Activated CD4-positive, alpha-beta T cell treated with anti-CD3 and anti-CD28 coated beads, Interleukin-2, amount 50 U/mL, for 4 hours (primary cell): ENCODE results near the gene VIPR2.
"Not testable (repeated sequence)": the region's sequence is repeated elsewhere in the genome, so short reads cannot be mapped to it uniquely, and the experiment has no call there.

Experiments used
- DNase-seq, 2 experiments: peaks; one replicate each; pipeline ENCODE4 v3.0.0-alpha.2; 2020

Gene VIPR2

DNA sequence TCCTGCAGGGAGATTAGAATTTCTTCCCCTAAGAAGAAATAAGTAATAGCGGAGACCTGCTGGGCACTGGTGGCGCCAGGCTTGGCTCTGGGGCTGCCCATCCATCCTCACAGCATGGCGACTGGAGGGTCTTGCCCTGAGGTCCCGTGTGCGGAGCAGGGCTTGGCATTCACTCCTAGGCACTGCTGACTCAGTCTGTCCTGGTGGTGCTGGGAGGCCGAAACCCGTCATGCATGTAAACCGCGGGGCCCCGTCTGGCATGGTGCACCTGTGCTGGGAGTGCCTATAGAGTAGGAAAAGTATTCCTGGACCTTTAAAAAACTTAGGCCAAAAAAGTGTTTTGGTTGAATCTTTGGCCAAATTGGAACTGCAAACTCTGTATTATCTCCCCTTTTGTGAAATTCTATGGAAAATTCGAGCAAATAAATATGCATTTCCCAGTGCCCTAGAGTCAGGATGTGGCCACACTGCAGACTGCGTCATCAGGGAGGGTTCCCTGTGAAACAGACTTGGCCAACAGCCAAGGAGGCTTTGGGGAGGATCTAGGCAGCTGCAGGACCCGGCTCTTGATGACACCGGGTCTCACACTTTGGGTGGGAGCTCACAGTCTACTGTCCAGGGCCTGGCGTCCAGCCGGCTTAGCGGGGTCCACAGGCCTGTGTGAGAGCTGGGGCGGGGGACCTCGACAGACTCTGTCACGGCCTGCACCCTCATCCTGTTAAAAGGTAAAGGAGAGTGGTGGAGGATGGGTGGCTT, 122.3 kb downstream of the VIPR2 start:
- no peak for DNase-seq

DNA sequence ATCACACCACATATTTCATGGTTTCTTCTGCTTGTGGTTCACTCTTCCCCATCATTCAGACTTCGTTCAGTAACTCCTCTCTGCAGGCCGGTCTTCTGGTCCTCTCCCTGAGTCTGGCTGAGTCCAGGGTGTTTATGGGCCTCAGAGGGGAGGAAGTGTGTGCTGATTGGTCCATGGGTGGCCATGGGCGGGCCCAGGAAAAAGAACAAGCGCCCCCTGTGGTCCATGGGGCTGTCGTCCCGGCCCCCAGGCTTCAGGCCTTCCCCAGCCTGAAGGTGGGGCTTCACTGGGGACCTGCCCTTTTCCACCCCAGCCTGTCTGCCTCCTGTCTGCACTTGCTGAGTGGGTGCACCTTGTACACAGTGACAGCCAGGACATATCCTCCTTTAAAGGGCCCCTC, 123.7 kb downstream of the VIPR2 start:
- no peak for DNase-seq

- DNase-seq: no peak
Measured at GRCh38 chr7:159019111-159019510, 125.6 kb downstream of the VIPR2 start.

- no peak for DNase-seq
Measured at GRCh38 chr7:159017741-159018140, 126.9 kb downstream of the VIPR2 start.

DNA sequence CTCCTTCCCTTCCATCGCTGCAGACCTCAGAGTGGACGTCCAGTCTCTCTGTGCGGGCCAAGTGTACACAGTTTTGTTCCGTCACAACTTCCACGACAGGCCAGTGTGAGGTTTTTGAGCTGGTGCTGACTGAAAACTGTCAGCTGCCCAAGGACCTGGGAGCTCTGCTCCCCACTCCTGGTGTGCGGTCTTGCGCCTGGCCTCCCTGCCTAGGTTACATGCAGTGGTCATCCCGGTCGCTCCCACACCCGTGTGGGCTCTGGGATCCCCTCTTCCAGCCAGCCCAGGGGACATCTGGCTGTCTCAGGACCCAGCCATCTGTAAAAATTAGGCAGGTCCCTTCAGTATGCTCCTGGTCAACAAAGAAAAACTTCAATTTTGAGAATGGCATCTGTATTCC, 127.5 kb downstream of the VIPR2 start:
- DNase-seq: no peak

DNA sequence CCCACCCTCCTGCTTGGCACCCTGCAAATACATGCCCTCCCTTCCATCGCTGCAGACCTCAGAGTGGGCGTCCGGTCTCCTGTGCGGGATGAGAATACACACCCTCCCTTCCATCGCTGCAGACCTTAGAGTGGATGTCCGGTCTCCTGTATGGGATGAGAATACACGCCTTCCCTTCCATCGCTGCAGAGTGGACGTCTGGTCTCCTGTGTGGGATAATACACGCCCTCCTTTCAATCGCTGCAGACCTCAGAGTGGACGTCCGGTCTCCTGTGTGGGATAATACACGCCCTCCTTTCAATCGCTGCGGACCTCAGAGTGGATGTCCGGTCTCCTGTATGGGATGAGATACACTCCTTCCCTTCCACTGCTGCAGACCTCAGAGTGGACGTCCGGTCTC, 128.1 kb downstream of the VIPR2 start:
- DNase-seq: no peak

DNA sequence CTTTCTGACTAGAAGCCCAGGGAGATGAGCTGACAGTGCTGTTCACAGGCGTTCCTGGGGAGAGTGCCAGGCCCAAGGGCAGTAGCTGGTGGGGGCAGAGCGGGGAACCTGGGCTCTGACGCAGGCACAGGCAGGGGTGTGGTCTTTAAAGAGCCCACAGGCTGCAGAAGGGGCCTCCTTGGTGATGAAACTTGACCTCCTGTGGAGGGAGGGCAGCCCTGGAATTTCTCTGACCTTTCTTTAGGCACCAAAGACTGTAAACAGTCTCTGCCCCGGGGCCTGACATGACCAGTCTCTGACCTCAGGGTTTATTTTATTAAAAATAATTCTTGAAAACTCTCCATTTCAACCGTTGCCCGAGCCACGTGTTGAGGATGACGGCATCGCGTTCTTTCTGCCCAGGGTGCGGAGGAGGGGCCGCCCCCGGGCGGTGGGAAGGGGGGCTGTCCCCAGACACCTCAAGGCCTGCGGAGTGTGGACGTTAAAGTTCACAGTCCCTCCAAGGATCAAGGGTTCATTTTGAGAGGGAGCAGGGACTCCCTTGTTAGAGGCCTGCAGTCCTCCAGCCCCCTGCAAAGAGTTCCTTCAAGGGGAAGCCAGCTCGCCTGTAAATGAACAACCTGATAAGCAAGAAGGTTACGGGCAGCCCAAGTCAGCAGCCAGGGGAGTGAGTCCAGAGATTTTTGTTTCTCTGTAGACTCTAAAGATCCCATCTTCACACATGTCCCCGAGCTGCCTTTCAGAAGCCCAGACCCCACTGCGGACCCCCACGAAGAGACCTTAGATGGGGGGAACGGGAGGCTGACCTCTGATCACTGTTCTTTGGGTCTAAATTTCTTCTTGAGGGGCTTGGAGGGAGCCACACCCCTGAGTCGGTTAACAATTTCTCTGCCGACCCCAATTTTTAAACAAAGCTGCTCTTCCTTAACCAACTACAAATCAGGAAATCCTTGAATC, 128.9 kb downstream of the VIPR2 start:
- DNase-seq: no peak

DNA sequence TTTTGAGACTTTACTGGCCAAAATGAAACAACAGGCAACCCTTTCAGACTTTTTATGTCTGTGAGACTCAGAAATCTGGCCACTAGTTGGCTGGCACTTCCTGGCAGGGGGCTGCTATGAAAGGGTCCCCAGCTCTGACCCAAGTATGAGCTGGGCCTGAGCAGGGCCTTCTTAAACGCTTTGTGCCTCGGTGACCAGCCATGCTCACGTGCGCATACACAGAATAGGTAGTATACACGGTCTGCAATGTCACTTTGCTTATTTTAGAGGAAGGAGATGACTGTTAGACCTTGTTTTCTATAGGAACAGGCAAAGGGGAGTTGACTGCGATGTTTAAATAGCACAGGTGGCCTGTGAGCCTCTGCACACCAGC, 129.6 kb downstream of the VIPR2 start:
- DNase-seq: no peak

DNA sequence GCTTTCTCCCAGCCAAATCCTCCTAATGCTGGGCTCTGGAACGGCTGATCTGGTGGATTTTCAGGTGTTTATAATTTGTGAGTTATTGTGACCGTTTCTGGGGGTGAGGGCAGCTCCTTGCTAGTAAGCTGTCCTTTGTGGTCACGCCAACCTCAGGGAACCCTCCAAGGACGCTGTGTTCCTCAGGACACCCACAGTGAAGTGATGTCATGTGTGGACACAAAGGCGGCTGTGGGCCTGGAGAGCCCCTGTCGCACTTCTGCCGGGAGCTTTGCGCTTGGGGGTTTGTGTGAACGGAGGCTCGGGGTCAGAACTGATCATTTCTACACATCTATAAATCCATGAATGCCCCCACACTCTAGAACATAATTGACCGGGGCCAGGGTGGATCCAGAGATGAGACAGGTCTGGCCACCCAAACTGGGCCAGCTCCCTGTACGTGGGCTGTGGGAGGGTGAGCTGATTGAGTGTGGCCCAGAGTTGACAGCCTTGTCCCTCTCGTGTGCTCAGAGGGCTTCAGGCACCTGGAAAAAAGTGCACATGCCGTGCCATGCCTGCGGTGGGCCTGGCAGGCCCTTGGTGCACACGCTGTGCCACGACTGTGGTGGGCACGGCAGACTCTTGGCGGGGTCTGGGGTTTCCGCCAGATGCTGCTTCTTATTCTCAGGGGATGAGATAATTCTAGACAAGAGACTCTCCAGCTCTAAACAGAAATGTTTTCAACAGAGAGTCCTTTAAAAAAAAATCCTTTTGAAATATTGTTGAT, 130.2 kb downstream of the VIPR2 start:
- DNase-seq: no peak

DNA sequence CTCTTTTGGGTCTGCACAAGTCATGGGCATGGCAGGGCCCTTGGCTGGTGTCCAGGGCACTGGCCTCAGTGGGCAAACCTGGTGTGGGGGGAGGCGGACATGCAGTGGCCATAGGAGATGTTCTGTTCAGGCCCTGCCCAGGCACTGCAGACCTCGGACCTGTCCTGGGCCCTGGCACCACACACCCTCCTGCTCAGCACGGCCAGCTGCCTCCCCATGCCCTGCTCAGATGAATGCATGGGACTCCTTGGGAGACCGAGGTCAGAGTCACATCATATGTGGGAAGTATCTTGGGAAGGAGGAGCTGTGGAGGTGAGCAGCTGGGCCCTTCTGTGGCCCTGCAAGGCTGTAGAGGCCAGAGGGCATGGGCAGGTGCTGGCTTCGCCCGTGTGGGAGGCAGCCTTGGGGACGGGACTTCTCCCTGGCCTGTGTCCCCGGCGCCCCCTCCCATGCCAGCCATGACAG, 130.8 kb downstream of the VIPR2 start:
- DNase-seq: no peak

DNA sequence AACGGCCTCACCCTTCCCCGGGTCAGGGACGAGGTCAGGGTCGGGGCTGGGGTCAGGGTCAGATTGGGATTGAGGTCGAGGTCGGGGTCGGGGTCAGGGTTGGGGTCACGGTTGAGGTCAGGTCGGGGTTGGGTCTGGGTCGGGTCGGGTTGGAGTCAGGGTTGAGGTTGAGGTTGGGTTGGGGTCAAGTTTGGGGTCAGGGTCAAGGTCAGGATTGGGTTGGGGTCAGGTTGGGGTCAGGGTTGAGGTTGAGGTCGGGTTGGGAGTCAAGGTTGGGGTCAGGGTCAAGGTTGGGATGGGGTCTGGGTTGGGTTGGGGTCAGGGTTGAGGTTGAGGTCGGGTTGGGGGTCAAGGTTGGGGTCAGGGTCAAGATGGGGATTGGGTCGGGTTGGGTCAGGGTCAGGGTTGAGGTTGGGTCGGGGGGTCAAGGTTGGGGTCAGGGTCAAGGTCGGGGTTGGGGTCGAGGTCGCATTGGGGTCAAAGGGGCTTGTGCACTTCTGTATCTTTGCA, 131.4 kb downstream of the VIPR2 start:
- DNase-seq: no peak

DNA sequence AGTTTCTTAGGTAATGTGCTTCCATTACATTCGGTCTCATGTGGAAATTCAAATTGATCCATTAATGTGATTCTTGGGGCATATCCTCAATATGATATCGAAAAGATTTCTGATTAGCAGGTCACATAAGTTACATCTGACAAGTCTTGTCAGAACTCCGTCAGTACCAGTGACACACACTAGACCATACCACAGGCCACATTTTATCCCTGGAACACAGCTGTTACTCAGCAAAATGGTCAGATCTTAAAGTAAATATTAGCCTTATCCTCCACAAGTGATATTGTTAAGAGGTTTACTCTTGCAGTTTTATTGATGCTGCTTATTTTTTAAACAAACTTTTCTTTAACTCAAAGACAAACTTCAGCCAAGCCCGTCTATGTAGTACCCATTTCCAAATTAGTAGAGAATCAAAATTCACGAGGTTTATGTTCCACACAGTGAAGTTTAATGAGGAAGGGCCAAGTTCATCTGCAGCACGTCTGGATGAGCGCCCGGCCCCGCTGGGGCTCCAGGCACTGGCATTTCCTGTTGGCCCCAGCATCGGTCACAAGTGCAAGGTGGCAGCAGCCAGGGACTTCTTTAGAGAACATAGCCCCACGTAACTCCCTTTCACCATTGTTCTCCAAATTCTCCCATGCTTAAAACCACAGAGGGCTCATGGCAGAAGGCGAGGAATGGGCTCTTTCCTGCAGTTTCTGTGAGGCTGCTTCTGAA, 132.2 kb downstream of the VIPR2 start:
- DNase-seq: no peak

DNA sequence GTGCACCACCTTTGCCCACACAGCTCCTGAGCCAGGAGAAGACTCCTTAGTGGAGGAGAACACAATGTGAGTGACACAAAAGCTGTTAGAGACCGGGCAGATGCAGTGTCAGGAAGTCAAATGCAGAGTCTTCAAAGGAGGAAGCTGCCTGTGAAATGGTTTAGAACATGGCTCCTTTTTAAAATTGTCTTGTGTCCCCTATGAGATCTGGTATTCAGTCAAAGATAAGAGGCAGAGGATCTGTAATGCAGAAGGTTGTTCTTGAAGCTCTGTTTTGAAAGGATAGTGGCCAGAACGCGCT, 133.0 kb downstream of the VIPR2 start:
- no peak for DNase-seq

DNA sequence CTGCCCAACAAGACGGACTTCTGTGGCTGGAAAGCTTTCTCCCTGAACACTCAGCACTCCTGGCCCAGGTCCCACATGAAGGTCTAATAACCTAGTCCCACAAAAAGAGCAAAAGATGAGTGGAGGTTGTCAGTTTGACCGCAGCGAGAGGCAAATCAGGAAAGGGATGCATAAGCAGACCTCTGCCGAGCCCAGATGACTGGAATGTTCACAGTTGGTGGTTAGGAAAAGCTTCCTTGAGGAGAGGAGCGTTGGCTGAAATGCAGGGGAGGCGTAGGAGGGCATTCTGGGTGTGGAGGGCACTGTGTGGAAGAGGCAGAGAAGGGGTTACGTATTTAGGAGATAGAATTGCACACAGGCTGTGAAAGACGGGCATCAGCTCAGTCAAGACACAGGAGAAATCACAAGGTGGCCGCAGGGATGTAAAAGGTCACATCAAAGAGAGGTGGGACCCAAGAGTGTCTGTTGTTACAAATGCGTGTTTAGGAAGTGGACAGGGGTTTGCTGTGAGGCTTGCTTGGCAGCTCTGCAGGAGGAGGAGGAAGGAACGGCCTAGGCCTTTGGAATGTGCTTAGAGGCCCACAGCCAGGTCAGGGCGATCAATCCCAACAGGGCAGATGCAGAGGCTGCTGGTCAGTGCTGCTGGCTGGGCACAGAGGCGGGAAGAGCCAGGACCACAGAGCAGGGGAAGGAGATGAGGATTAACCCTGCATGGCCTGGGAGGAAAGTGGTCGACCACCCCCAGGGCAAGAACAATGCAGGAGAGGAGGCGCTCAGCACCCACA, 133.5 kb downstream of the VIPR2 start:
- DNase-seq: no peak

DNA sequence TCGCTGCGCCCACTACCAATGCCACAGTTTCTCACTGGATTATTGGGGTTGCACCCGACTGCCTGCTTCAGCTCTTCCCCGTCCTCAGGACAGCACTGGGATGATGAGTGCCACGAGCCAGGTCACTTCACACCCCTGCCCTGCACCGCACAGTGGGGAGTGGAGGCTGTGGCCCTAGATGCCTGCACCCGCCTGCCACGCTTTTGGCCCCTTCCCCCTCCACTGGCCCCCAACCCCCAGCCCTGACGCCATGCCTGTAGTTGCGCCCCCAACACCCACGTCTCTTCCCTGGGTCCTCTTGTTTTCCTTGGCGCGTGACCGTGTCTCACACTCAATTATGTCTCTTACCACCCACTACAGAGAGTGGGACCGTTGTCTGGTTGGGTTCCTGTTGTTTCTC, 134.3 kb downstream of the VIPR2 start:
- DNase-seq: no peak

- no peak for DNase-seq
Measured at GRCh38 chr7:159009951-159010350, 134.7 kb downstream of the VIPR2 start.

DNA sequence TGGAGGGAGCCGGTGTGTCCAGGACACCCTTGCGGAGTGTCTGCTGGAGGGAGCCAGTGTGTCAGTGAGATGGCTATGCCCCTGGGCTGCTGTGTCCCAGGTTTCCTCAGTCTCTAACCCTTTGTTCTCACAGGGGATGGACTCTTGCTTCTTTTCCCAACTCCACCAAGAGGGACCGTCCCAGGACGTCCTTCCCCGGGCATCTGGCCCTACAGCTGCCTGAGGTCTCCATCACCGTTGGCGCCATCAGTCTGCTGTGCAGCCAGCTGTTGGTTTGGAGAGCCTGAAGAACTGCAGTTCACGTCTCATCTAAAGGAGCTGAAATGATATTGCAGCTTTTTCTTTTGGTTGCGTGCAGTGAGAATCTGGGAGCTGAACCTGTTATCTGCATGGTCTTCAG, 136.2 kb downstream of the VIPR2 start:
- DNase-seq: no peak

DNA sequence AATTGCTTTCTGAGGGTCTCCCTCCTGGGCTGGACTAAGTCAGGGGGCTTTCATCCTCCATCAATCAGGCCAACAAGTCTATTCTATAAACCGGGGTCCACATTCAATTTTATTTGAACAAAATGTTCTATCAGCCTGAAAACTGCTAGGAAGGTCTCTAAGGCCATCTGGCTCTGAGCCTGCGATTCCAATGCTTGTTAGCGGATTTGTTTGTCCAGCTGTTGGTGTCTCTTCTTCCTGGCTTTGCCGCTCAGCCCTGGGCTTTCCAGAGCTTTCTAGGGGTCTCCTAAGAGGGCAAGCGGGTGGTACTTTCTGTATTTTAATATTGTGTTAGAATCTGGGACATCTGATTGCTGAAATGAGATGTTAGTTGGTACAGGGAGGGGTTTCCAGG, 136.7 kb downstream of the VIPR2 start:
- no peak for DNase-seq

DNA sequence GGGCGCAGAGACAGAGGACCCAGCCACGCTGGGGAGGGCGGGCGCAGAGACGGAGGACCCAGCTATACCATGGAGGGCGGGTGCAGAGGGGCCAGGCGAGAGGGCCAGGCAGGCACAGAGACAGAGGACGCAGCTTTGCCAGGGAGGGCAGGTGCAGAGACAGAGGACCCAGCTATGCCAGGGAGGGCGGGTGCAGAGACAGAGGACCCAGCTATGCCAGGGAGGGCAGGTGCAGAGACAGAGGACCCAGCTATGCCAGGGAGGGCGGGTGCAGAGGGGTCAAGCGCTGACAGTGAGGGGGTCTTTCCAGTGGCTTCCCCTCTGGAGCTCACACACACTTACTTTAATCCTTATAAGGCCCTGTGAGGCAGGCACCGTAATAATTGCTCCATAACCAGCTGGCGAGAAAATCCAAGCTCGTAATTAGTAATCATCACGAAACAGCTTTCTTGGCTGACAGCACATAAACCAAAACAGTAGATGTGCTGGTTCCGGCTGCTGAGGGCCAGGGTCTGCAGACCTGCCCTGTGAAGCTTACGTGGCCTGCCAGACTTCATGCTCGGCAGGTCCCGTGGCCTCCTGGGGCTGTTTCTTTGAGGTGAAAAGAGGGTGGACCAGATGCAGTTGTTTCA, 137.2 kb downstream of the VIPR2 start:
- DNase-seq: no peak

GRCh38 chr7:159006610-159007130, 138.0 kb downstream of the VIPR2 start:
- DNase-seq: no peak

- not testable (repeated sequence) for DNase-seq
Measured at GRCh38 chr7:159006022-159006609, 138.6 kb downstream of the VIPR2 start.
